GM12892 (cell line): Measurements from ENCODE around the gene STX1B.

ENCODE experiments used
- POLR2A ChIP-seq: IDR thresholded peaks from 2 replicates; pipeline ENCODE4 v1.6.1; 2011; ENCODE audit warnings: low read depth, low read length, control low read depth
- POLR2AphosphoS5 ChIP-seq: IDR thresholded peaks from 2 replicates; pipeline ENCODE4 v1.6.1; 2011; ENCODE audit warnings: low read depth, low read length, control low read depth
- TAF1 ChIP-seq: IDR thresholded peaks from 2 replicates; pipeline ENCODE4 v1.6.1; 2011; ENCODE audit warnings: low read depth, mild to moderate bottlenecking, control low read depth, low read length, borderline replicate concordance

DNA sequence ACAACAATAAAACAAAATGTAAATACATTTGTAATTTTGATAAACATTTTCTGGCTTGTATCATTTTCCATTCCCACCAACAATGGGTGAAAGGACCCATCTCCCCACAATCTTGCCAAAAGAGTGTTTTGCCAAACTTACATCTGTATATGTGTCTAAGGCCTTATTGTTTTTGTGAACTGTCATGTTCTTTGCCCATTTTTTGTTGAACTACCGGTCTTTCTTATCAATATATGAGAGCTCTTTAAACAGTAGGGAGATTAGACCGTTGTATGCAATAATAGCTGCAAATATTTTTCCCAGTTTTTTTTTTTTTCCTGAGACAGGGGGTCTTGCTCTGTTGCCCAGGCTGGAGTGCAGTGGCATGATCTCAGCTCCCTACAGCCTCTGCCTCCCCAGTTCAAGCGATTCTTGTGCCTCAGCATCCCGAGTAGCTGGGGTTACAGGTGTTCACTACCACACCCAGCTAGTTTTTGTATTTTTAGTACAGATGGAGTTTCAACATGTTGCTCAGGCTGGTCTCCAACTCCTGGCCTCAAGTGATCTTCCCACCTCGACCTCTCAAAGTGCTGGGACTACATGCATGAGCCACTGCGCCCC is 13.3 kb upstream of the STX1B start:
- TF ChIP-seq POLR2AphosphoS5, result no peak
- no peak for TF ChIP-seq POLR2A
- no peak for TF ChIP-seq TAF1
